Measurements from ENCODE around the gene OR10H5.
A peak's percentile ranks its signal among the peaks of the same experiment; 100 is the strongest.
"Not testable (repeated sequence)": the region's sequence is repeated elsewhere in the genome, so short reads cannot be mapped to it uniquely, and the experiment has no call there.

Gene OR10H5

GRCh38 chr19:15812060-15812722 lies 24.7 kb downstream of the OR10H5 start:
- DNase-seq = no peak

GRCh38 chr19:15813916-15814315 lies 26.5 kb downstream of the OR10H5 start:
- DNase-seq = no peak

- no peak for DNase-seq
Measured at GRCh38 chr19:15815306-15815705, 27.8 kb downstream of the OR10H5 start, which contains the start of gene OR10H1. Gene OR10H1 (minus strand): TSS chr19:15815664. CDS start chr19:15808037, 7,627 bp downstream.

- DNase-seq = no peak
Measured at GRCh38 chr19:15820646-15821045, 33.2 kb downstream of the OR10H5 start.

GRCh38 chr19:15825753-15826152 lies 38.3 kb downstream of the OR10H5 start:
- no peak for DNase-seq

GRCh38 chr19:15828121-15828610 lies 40.7 kb downstream of the OR10H5 start:
- DNase-seq = no peak

GRCh38 chr19:15828611-15829305 lies 41.3 kb downstream of the OR10H5 start:
- not testable (repeated sequence) for DNase-seq

GRCh38 chr19:15829306-15829698 lies 41.8 kb downstream of the OR10H5 start:
- no peak for DNase-seq

- no peak for DNase-seq
Measured at GRCh38 chr19:15829786-15830185, 42.3 kb downstream of the OR10H5 start.

- DNase-seq = no peak
Measured at GRCh38 chr19:15831626-15832025, 44.2 kb downstream of the OR10H5 start.

GRCh38 chr19:15834232-15834631 lies 46.8 kb downstream of the OR10H5 start:
- not testable (repeated sequence) for DNase-seq

- DNase-seq = not testable (repeated sequence)
Measured at GRCh38 chr19:15835565-15836329, 48.3 kb downstream of the OR10H5 start.

GRCh38 chr19:15836330-15837220 lies 49.1 kb downstream of the OR10H5 start:
- peak; percentile 88 for DNase-seq

- DNase-seq = no peak
Measured at GRCh38 chr19:15837221-15837731, 49.8 kb downstream of the OR10H5 start.

GRCh38 chr19:15838351-15838750 lies 50.9 kb downstream of the OR10H5 start:
- DNase-seq = no peak

GRCh38 chr19:15839888-15840287 lies 52.4 kb downstream of the OR10H5 start:
- not testable (repeated sequence) for DNase-seq

GRCh38 chr19:15840833-15841232 lies 53.4 kb downstream of the OR10H5 start:
- DNase-seq = no peak

GRCh38 chr19:15841875-15842569 lies 54.6 kb downstream of the OR10H5 start:
- DNase-seq = no peak

GRCh38 chr19:15843203-15843893 lies 55.9 kb downstream of the OR10H5 start:
- no peak for DNase-seq

- not testable (repeated sequence) for DNase-seq
Measured at GRCh38 chr19:15843894-15844222, 56.4 kb downstream of the OR10H5 start.

- DNase-seq = no peak
Measured at GRCh38 chr19:15846923-15847322, 59.5 kb downstream of the OR10H5 start.

Measured in NCI-H1105 (cell line).